Measurements from ENCODE around the gene ABR.
"Not testable (repeated sequence)": the region's sequence is repeated elsewhere in the genome, so short reads cannot be mapped to it uniquely, and the experiment has no call there.

The ABR gene

GRCh38 chr17:1202291-1202690, 22.5 kb upstream of the ABR start:
- DNase-seq (ENCODE audit: low spot score): no peak

GRCh38 chr17:1201132-1201702, 21.4 kb upstream of the ABR start:
- DNase-seq (ENCODE audit: low spot score): no peak

- DNase-seq (ENCODE audit: low spot score): not testable (repeated sequence)
Measured at GRCh38 chr17:1199271-1199743, 19.5 kb upstream of the ABR start.

- DNase-seq (ENCODE audit: low spot score): no peak
Measured at GRCh38 chr17:1197781-1198490, 18.2 kb upstream of the ABR start.

GRCh38 chr17:1197379-1197778, 17.6 kb upstream of the ABR start:
- no peak for DNase-seq (ENCODE audit: low spot score)

- no peak for DNase-seq (ENCODE audit: low spot score)
Measured at GRCh38 chr17:1196946-1197345, 17.2 kb upstream of the ABR start.

- DNase-seq (ENCODE audit: low spot score): no peak
Measured at GRCh38 chr17:1192911-1193699, 13.3 kb upstream of the ABR start.

GRCh38 chr17:1190751-1191331, 11.1 kb upstream of the ABR start:
- DNase-seq (ENCODE audit: low spot score): no peak

- DNase-seq (ENCODE audit: low spot score): no peak
Measured at GRCh38 chr17:1188812-1189504, 9.2 kb upstream of the ABR start.

- peak; percentile 84 for DNase-seq (ENCODE audit: low spot score)
Measured at GRCh38 chr17:1186923-1187771, 7.4 kb upstream of the ABR start.

GRCh38 chr17:1186214-1186820, 6.5 kb upstream of the ABR start:
- no peak for DNase-seq (ENCODE audit: low spot score)

GRCh38 chr17:1183171-1183873, 3.5 kb upstream of the ABR start:
- peak; percentile 54 for DNase-seq (ENCODE audit: low spot score)

- DNase-seq (ENCODE audit: low spot score): no peak
Measured at GRCh38 chr17:1182811-1183170, 3.0 kb upstream of the ABR start.

GRCh38 chr17:1181753-1182137, 2.0 kb upstream of the ABR start:
- no peak for DNase-seq (ENCODE audit: low spot score)

GRCh38 chr17:1180958-1181752, 1.4 kb upstream of the ABR start:
- DNase-seq (ENCODE audit: low spot score): no peak

- no peak for DNase-seq (ENCODE audit: low spot score)
Measured at GRCh38 chr17:1179112-1179817, 516 bp downstream of the ABR start.

GRCh38 chr17:1177016-1177700, 2.6 kb downstream of the ABR start:
- no peak for DNase-seq (ENCODE audit: low spot score)
